K562 (cell line): ENCODE results near the gene ABHD3.

ENCODE experiments used
- CHD1 ChIP-seq: fragments of 200-600 bp; sonication (generic); IDR thresholded peaks from one replicate; pipeline ENCODE4 v1.6.1; 2012; ENCODE audit warnings: mild to moderate bottlenecking, moderate library complexity, low read length, inconsistent platforms
- ETV5 ChIP-seq: sonication (generic); formaldehyde crosslinking; IDR thresholded peaks from 2 replicates; pipeline ENCODE4 v1.4.0; 2020; ENCODE audit warnings: low read depth, mild to moderate bottlenecking, missing genetic modification reagents
- FOSL1 ChIP-seq: fragments of 200-800 bp; sonication (Bioruptor generic); conservative IDR thresholded peaks from 2 replicates; pipeline ENCODE4 v1.6.1; 2016; ENCODE audit warnings: missing genetic modification characterization, missing compliant biosample characterization
- HEY1 ChIP-seq: fragments of 250-450 bp; sonication (Bioruptor Pico); IDR thresholded peaks from 2 replicates; pipeline ENCODE4 v1.5.0; 2020; ENCODE audit warnings: mild to moderate bottlenecking, moderate library complexity, borderline replicate concordance
- KDM4B ChIP-seq, 2 experiments: fragments of 450-650 bp in 1 of 2; sonication (generic) in 1 of 2; IDR thresholded peaks; 2 replicates each; pipeline ENCODE4 v1.6.1; 2016 to 2017; ENCODE audit warnings: borderline replicate concordance in 2 of 2, antibody characterized with exemption in 1 of 2, low read depth in 1 of 2, mild to moderate bottlenecking in 1 of 2
- PML ChIP-seq: IDR thresholded peaks from 2 replicates; pipeline ENCODE4 v1.6.1; 2012; ENCODE audit warnings: low read length, inconsistent platforms
- SMAD1 ChIP-seq: fragments of 150-350 bp; IDR thresholded peaks from 2 replicates; pipeline ENCODE4 v1.6.1; 2014; ENCODE audit warnings: low read length, low read depth; ENCODE audit not compliant: partially characterized antibody
- SRSF9 ChIP-seq: fragments of 200-400 bp; formaldehyde crosslinking; IDR thresholded peaks from 2 replicates; pipeline ENCODE4 v1.6.1; 2017; ENCODE audit warnings: low read depth, low read length, borderline replicate concordance
- XRCC3 ChIP-seq: fragments of 450-650 bp; IDR thresholded peaks from 2 replicates; pipeline ENCODE4 v1.6.1; 2017; ENCODE audit warnings: mild to moderate bottlenecking, moderate library complexity
- ZNF551 ChIP-seq: fragments of 250-450 bp; sonication (Bioruptor Pico); IDR thresholded peaks from 2 replicates; pipeline ENCODE4 v1.5.0; 2021; ENCODE audit warnings: mild to moderate bottlenecking, moderate library complexity
- TF ChIP-seq, protein P1 (sequence below): sonication (generic); formaldehyde crosslinking; IDR thresholded peaks from 2 replicates; pipeline ENCODE4 v1.9.0; 2022; ENCODE audit warnings: mild to moderate bottlenecking, missing genetic modification reagents
- TF ChIP-seq, protein P2 (sequence below), 3 experiments: IDR thresholded peaks in 2 of 3; conservative IDR thresholded peaks in 1 of 3; 2 replicates each; pipeline ENCODE4 v1.5.1; 2011 to 2012; ENCODE audit warnings: low read length in 3 of 3, mild to moderate bottlenecking in 3 of 3, control low read depth in 2 of 3, improper control_type of control experiment in 1 of 3, inconsistent platforms in 1 of 3, low read depth in 1 of 3, mixed read lengths in 1 of 3, moderate library complexity in 1 of 3; ENCODE audit not compliant: insufficient read depth in 2 of 3
- TF ChIP-seq, protein P3 (sequence below): fragments of 250-450 bp; sonication (Bioruptor Pico); IDR thresholded peaks from 2 replicates; pipeline ENCODE4 v1.5.0; 2020; ENCODE audit warnings: mild to moderate bottlenecking

DNA sequence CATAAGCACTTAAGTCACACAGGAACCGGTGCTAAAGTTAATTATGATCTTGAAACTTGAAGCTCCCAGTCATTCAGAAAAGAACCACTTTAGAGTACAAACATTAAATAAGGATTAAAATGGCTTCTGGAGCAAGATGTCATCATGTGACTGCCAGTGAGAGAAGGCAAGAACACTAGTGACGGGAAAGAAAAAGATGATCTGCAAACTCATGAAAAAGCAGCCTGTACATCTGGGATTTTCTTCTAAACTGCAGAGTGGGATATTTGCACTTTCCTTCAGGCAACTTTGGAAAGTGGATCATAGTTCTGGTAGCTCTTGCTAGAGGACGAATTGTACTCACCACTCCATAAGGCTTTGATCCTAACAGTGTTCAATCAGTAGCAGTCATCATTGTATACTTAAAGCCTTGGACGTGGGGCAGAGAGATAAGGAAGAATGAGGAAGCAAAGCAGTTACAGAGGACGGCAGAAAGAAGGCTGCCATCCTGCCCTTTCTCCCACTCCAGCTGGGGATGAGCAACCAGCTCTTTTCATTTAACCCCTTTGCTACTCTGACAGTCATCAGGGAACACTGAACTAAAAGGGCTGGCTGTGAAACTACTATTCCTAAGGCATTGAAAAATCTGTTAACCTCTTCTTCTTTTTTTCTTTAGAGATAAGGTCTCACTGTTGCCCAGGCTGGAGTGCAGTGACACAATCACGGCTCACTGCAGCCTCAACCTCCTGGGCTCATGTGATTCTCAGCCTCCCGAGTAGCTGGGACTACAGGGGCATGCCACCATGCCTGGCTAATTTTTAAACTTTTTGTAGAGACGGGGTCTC is 18.1 kb downstream of the ABHD3 start:
- TF ChIP-seq CHD1 (no peak), ETV5 (CRISPR knock-in tag) (no peak), PML (0 out of 2 replicates have a peak, but pooled peaks have one; percentile 27), XRCC3 (no peak), KDM4B (IDR thresholded peaks at IDR 0.05; ENCODE audit: borderline replicate concordance in 2 of 2, low read depth in 1 of 2) (no peak), SRSF9 (no peak), SMAD1 (no peak), FOSL1 (tag) (peak; percentile 77), ZNF551 (no peak), HEY1 (no peak)
- TF ChIP-seq, protein P1, sequence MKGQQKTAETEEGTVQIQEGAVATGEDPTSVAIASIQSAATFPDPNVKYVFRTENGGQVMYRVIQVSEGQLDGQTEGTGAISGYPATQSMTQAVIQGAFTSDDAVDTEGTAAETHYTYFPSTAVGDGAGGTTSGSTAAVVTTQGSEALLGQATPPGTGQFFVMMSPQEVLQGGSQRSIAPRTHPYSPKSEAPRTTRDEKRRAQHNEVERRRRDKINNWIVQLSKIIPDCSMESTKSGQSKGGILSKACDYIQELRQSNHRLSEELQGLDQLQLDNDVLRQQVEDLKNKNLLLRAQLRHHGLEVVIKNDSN (CRISPR knock-in tag) = no peak
- TF ChIP-seq, protein P2, sequence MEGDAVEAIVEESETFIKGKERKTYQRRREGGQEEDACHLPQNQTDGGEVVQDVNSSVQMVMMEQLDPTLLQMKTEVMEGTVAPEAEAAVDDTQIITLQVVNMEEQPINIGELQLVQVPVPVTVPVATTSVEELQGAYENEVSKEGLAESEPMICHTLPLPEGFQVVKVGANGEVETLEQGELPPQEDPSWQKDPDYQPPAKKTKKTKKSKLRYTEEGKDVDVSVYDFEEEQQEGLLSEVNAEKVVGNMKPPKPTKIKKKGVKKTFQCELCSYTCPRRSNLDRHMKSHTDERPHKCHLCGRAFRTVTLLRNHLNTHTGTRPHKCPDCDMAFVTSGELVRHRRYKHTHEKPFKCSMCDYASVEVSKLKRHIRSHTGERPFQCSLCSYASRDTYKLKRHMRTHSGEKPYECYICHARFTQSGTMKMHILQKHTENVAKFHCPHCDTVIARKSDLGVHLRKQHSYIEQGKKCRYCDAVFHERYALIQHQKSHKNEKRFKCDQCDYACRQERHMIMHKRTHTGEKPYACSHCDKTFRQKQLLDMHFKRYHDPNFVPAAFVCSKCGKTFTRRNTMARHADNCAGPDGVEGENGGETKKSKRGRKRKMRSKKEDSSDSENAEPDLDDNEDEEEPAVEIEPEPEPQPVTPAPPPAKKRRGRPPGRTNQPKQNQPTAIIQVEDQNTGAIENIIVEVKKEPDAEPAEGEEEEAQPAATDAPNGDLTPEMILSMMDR (IDR thresholded peaks at IDR 0.05 in 2 of 3, conservative IDR thresholded peaks at IDR 0.05 in 1 of 3; ENCODE audit: insufficient read depth in 2 of 3, low read depth in 1 of 3, low read length in 3 of 3) = no peak
- TF ChIP-seq, protein P3, sequence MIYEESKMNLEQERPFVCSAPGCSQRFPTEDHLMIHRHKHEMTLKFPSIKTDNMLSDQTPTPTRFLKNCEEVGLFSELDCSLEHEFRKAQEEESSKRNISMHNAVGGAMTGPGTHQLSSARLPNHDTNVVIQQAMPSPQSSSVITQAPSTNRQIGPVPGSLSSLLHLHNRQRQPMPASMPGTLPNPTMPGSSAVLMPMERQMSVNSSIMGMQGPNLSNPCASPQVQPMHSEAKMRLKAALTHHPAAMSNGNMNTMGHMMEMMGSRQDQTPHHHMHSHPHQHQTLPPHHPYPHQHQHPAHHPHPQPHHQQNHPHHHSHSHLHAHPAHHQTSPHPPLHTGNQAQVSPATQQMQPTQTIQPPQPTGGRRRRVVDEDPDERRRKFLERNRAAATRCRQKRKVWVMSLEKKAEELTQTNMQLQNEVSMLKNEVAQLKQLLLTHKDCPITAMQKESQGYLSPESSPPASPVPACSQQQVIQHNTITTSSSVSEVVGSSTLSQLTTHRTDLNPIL (CRISPR knock-in tag) = no peak
